ENCODE data around the gene NOTCH4.

The NOTCH4 gene

GRCh38 chr6:32168807-32169591 is 54.9 kb downstream of the NOTCH4 start:
- H3K4me1 ChIP-seq (ENCODE audit: insufficient read depth, poor library complexity, severe bottlenecking): no peaks in the 10 kb centered on the region
- H3K36me3 ChIP-seq (ENCODE audit: low read depth): peaks cover 40% of the 10 kb centered on the region
- DNase-seq (ENCODE audit: low spot score): no peak
- no peak overlapping the region for H3K4me3 ChIP-seq (ENCODE audit: severe bottlenecking)
- ATAC-seq (ENCODE audit: low read depth): peak; percentile 20; the same call in 2 of the 3 replicates
- H3K27ac ChIP-seq (ENCODE audit: poor library complexity, severe bottlenecking): no peak overlapping the region
- H3K27me3 ChIP-seq (ENCODE audit: insufficient read depth, poor library complexity, severe bottlenecking): no peaks in the 10 kb centered on the region
- TF ChIP-seq, protein P1, sequence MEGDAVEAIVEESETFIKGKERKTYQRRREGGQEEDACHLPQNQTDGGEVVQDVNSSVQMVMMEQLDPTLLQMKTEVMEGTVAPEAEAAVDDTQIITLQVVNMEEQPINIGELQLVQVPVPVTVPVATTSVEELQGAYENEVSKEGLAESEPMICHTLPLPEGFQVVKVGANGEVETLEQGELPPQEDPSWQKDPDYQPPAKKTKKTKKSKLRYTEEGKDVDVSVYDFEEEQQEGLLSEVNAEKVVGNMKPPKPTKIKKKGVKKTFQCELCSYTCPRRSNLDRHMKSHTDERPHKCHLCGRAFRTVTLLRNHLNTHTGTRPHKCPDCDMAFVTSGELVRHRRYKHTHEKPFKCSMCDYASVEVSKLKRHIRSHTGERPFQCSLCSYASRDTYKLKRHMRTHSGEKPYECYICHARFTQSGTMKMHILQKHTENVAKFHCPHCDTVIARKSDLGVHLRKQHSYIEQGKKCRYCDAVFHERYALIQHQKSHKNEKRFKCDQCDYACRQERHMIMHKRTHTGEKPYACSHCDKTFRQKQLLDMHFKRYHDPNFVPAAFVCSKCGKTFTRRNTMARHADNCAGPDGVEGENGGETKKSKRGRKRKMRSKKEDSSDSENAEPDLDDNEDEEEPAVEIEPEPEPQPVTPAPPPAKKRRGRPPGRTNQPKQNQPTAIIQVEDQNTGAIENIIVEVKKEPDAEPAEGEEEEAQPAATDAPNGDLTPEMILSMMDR (IDR thresholded peaks at IDR 0.05; ENCODE audit: poor library complexity, severe bottlenecking): no peak
- H3K9me3 ChIP-seq (ENCODE audit: severe bottlenecking): no peaks in the 10 kb centered on the region

DNA sequence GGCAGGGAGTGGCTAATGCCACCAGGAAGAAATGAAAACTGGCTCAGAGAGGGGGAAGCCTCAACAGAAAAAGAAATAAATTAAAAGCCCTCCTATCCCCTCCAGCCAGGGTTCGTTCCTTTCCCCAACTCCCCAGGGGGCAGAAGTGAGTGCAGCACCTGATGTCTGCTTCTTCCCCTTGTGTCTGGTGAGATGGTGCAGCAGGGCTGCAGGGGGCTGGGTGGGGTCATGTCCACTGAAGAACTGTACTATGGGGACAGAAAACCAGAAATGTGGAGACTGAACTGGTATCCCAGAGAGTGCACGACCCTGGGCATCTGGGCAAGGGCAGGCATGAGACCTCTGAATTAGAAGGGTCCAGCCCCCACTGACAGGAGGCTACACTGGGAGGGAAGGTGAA is 55.5 kb downstream of the NOTCH4 start:
- Histone ChIP-seq H3K36me3 (ENCODE audit: low read depth) (peaks cover 43% of the 10 kb centered on the region), H3K27ac (ENCODE audit: poor library complexity, severe bottlenecking) (no peak overlapping the region)
- no peak for ATAC-seq (ENCODE audit: low read depth)

DNA sequence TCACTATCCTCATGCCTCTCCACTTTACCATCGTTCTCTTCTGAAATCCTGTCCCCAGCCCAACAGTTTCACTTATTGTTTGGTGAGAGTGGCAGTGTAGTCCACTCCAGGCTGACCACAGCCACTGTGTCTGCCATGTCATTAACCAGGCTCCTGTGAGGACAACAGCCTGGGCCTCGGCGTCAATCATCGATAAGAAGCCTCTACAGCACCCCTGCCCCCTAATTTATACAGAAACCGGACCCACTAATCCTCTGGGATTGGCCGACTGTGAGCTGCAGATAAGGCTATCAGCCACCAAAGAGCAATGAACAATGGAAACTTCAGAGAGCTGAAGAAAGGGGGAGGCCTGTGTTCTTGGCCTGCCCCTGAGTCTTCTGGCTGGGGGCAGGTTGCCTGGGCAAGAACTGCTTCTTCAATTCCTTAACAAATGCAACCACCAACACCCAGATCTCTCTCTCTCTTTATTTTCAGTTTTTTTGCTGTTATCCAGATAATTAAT is 56.1 kb downstream of the NOTCH4 start:
- TF ChIP-seq, protein P1 (IDR thresholded peaks at IDR 0.05; ENCODE audit: poor library complexity, severe bottlenecking): no peak
- no peaks in the 10 kb centered on the region for H3K9me3 ChIP-seq (ENCODE audit: severe bottlenecking)
- no peaks in the 10 kb centered on the region for H3K4me1 ChIP-seq (ENCODE audit: insufficient read depth, poor library complexity, severe bottlenecking)
- no peak for ATAC-seq (ENCODE audit: low read depth)
- peaks cover 44% of the 10 kb centered on the region for H3K36me3 ChIP-seq (ENCODE audit: low read depth)
- no peaks in the 10 kb centered on the region for H3K27me3 ChIP-seq (ENCODE audit: insufficient read depth, poor library complexity, severe bottlenecking)
- no peak for DNase-seq (ENCODE audit: low spot score)
- H3K4me3 ChIP-seq (ENCODE audit: severe bottlenecking): no peak overlapping the region
- no peak overlapping the region for H3K27ac ChIP-seq (ENCODE audit: poor library complexity, severe bottlenecking)

More for the DNA sequence above, 55.5 kb downstream of the NOTCH4 start:
- Histone ChIP-seq H3K9me3 (ENCODE audit: severe bottlenecking) (no peaks in the 10 kb centered on the region), H3K27me3 (ENCODE audit: insufficient read depth, poor library complexity, severe bottlenecking) (no peaks in the 10 kb centered on the region), H3K4me1 (ENCODE audit: insufficient read depth, poor library complexity, severe bottlenecking) (no peaks in the 10 kb centered on the region), H3K4me3 (ENCODE audit: severe bottlenecking) (no peak overlapping the region)
- no peak for DNase-seq (ENCODE audit: low spot score)
- TF ChIP-seq, protein P1 (IDR thresholded peaks at IDR 0.05; ENCODE audit: poor library complexity, severe bottlenecking): no peak

- TF ChIP-seq, protein P1 (IDR thresholded peaks at IDR 0.05; ENCODE audit: poor library complexity, severe bottlenecking): no peak
- no peak overlapping the region for H3K4me3 ChIP-seq (ENCODE audit: severe bottlenecking)
- DNase-seq (ENCODE audit: low spot score): no peak
These were observed 56.6 kb downstream of the NOTCH4 start for GRCh38 chr6:32167154-32167760.

More at GRCh38 chr6:32167154-32167760, 56.6 kb downstream of the NOTCH4 start:
- Histone ChIP-seq H3K9me3 (ENCODE audit: severe bottlenecking) (no peaks in the 10 kb centered on the region), H3K4me1 (ENCODE audit: insufficient read depth, poor library complexity, severe bottlenecking) (no peaks in the 10 kb centered on the region), H3K36me3 (ENCODE audit: low read depth) (peaks cover 44% of the 10 kb centered on the region), H3K27ac (ENCODE audit: poor library complexity, severe bottlenecking) (no peak overlapping the region), H3K27me3 (ENCODE audit: insufficient read depth, poor library complexity, severe bottlenecking) (no peaks in the 10 kb centered on the region)
- no peak for ATAC-seq (ENCODE audit: low read depth)

Measured in RWPE2 (cell line).